HepG2 (cell line): ENCODE data around the gene UBE2O. TPM values are rescaled to one million over a fixed set of nuclear protein-coding genes. Genes with fewer than 3 reads are reported as not detected.
A peak's percentile ranks its signal among the peaks of the same experiment; 100 is the strongest.

Experiments
- AHR ChIP-seq: IDR thresholded peaks from 2 replicates; pipeline ENCODE4 v1.6.1; 2018; ENCODE audit warnings: missing genetic modification reagents, missing compliant biosample characterization
- EP300 ChIP-seq, 3 experiments: sonication (generic) in 1 of 3; formaldehyde crosslinking in 1 of 3; IDR thresholded peaks; 2 replicates each; pipeline versions ENCODE4 v1.5.1 to v1.6.1; 2011 to 2020; ENCODE audit warnings: low read depth in 2 of 3, low read length in 2 of 3, borderline replicate concordance in 1 of 3, improper control_type of control experiment in 1 of 3, mild to moderate bottlenecking in 1 of 3, missing genetic modification reagents in 1 of 3, moderate library complexity in 1 of 3
- FOXJ3 ChIP-seq: sonication (generic); formaldehyde crosslinking; IDR thresholded peaks from 2 replicates; pipeline ENCODE4 v1.4.0; 2020; ENCODE audit warnings: missing genetic modification reagents, mild to moderate bottlenecking, borderline replicate concordance
- FOXP4 ChIP-seq: sonication (generic); formaldehyde crosslinking; IDR thresholded peaks from 2 replicates; pipeline ENCODE4 v1.4.0; 2020; ENCODE audit warnings: missing genetic modification reagents
- HHEX ChIP-seq: IDR thresholded peaks from 2 replicates; pipeline ENCODE4 v1.6.1; 2016; ENCODE audit warnings: control low read depth
- ISL2 ChIP-seq: sonication (generic); formaldehyde crosslinking; IDR thresholded peaks from 2 replicates; pipeline ENCODE4 v1.5.0; 2020; ENCODE audit warnings: missing genetic modification reagents
- LCORL ChIP-seq, 2 experiments: fragments of 450-650 bp in 1 of 2; sonication (generic) in 1 of 2; formaldehyde crosslinking in 1 of 2; IDR thresholded peaks; 2 replicates each; pipeline versions ENCODE4 v1.5.0 to v1.6.1; 2017 to 2020; ENCODE audit warnings: antibody characterized with exemption in 1 of 2, missing genetic modification reagents in 1 of 2
- MAFG ChIP-seq: sonication (generic); formaldehyde crosslinking; IDR thresholded peaks from 2 replicates; pipeline ENCODE4 v1.5.1; 2020; ENCODE audit warnings: mild to moderate bottlenecking, missing genetic modification reagents
- MAZ ChIP-seq, 2 experiments: sonication (generic) in 1 of 2; formaldehyde crosslinking in 1 of 2; IDR thresholded peaks; 2 replicates each; pipeline versions ENCODE4 v1.5.0 to v1.6.1; 2012 to 2020; ENCODE audit warnings: low read depth in 2 of 2, mild to moderate bottlenecking in 2 of 2, borderline replicate concordance in 1 of 2, improper control_type of control experiment in 1 of 2, low read length in 1 of 2, missing genetic modification reagents in 1 of 2, moderate library complexity in 1 of 2
- PCBP1 ChIP-seq: fragments of 200-400 bp; formaldehyde crosslinking; IDR thresholded peaks from 2 replicates; pipeline ENCODE4 v1.6.1; 2017; ENCODE audit warnings: mild to moderate bottlenecking, low read depth, low read length, borderline replicate concordance
- TIGD3 ChIP-seq: sonication (generic); formaldehyde crosslinking; IDR thresholded peaks from 2 replicates; pipeline ENCODE4 v1.5.1; 2020; ENCODE audit warnings: mild to moderate bottlenecking, missing genetic modification reagents, borderline replicate concordance
- USF2 ChIP-seq, 2 experiments: sonication (generic) in 1 of 2; formaldehyde crosslinking in 1 of 2; IDR thresholded peaks; 2 replicates each; pipeline versions ENCODE4 v1.5.1 to v1.6.1; 2011 to 2020; ENCODE audit warnings: borderline replicate concordance in 1 of 2, low read depth in 1 of 2, low read length in 1 of 2, mild to moderate bottlenecking in 1 of 2, missing genetic modification reagents in 1 of 2, moderate library complexity in 1 of 2
- ZBTB26 ChIP-seq: IDR thresholded peaks from 2 replicates; pipeline ENCODE4 v1.6.1; 2016; ENCODE audit warnings: missing compliant biosample characterization, missing genetic modification reagents, borderline replicate concordance
- ZBTB8A ChIP-seq: sonication (generic); formaldehyde crosslinking; IDR thresholded peaks from 2 replicates; pipeline ENCODE4 v1.4.0; 2020; ENCODE audit warnings: mild to moderate bottlenecking, low read depth, missing genetic modification reagents, borderline replicate concordance
- ZFP41 ChIP-seq: sonication (generic); formaldehyde crosslinking; IDR thresholded peaks from 2 replicates; pipeline ENCODE4 v1.4.0; 2020; ENCODE audit warnings: mild to moderate bottlenecking, missing genetic modification reagents, borderline replicate concordance
- ZFP90 ChIP-seq: sonication (generic); formaldehyde crosslinking; IDR thresholded peaks from 2 replicates; pipeline ENCODE4 v1.8.0; 2022; ENCODE audit warnings: missing genetic modification reagents, mild to moderate bottlenecking, inconsistent platforms, borderline replicate concordance
- ZNF263 ChIP-seq: sonication (generic); formaldehyde crosslinking; IDR thresholded peaks from 2 replicates; pipeline ENCODE4 v1.4.0; 2020; ENCODE audit warnings: missing genetic modification reagents
- ZNF382 ChIP-seq: sonication (generic); formaldehyde crosslinking; IDR thresholded peaks from 2 replicates; pipeline ENCODE4 v1.5.0; 2020; ENCODE audit warnings: missing genetic modification reagents, mild to moderate bottlenecking, borderline replicate concordance
- ZNF550 ChIP-seq: sonication (generic); formaldehyde crosslinking; IDR thresholded peaks from 2 replicates; pipeline ENCODE4 v1.4.0; 2020; ENCODE audit warnings: mild to moderate bottlenecking, missing genetic modification reagents, borderline replicate concordance
- ZNF569 ChIP-seq: sonication (generic); formaldehyde crosslinking; IDR thresholded peaks from 2 replicates; pipeline ENCODE4 v1.5.0; 2020; ENCODE audit warnings: mild to moderate bottlenecking, missing genetic modification reagents, moderate library complexity, borderline replicate concordance
- ZNF614 ChIP-seq: IDR thresholded peaks from 2 replicates; pipeline ENCODE4 v1.6.1; 2018; ENCODE audit warnings: missing biosample characterization, missing genetic modification reagents, inconsistent platforms, borderline replicate concordance
- polyA plus RNA-seq, 8 experiments: library from polyadenylated mRNA; depleted of rRNA in 3 of 8; stranded (reverse) in 7 of 8; unstranded in 1 of 8; fragments of >200 nt; fragmentation: Illumina TruSeq in 4 of 8; extraction: Trizol in 4 of 8; gene quantifications; 2 replicates each; pipeline versions ENCODE4 v1.2.1 to v1.2.3, GENCODE V29; 2011 to 2016; ENCODE audit warnings: low read depth in 4 of 8, missing spikeins in 1 of 8, mixed read lengths in 1 of 8; ENCODE audit not compliant: insufficient read depth in 1 of 8
- total RNA-seq, 5 experiments: library from RNA; depleted of rRNA; stranded (reverse); fragments of >200 nt; fragmentation: Illumina TruSeq; extraction: Trizol; gene quantifications; 2 replicates each; pipeline ENCODE4 v1.2.3, GENCODE V29; 2016; ENCODE audit warnings: low read depth in 1 of 5

Gene UBE2O
- total and polyA plus RNA-seq, 2 of the 13 experiments (the other 11 are each of a cell fraction or from before 2014, with no cell fraction given): 21.5 to 23.5 TPM

GRCh38 chr17:76357597-76358158 is 95.3 kb downstream of the UBE2O start (continued):
- TF ChIP-seq ZNF550 (CRISPR knock-in tag): no peak
- no peak for TF ChIP-seq AHR
- TF ChIP-seq PCBP1: no peak
- no peak for TF ChIP-seq LCORL (IDR thresholded peaks at IDR 0.05)
- no peak for TF ChIP-seq LCORL (CRISPR knock-in tag; IDR thresholded peaks at IDR 0.05)
- no peak for TF ChIP-seq ZBTB26 (CRISPR knock-in tag)
- TF ChIP-seq ZFP41 (CRISPR knock-in tag): no peak
- no peak for TF ChIP-seq ZFP90
- no peak for TF ChIP-seq ZBTB8A
- TF ChIP-seq MAFG: no peak
- TF ChIP-seq ISL2 (CRISPR knock-in tag): no peak
- no peak for TF ChIP-seq EP300 (IDR thresholded peaks at IDR 0.05; ENCODE audit: low read depth in 2 of 2, low read length in 2 of 2)
- TF ChIP-seq EP300 (CRISPR knock-in tag; IDR thresholded peaks at IDR 0.05; ENCODE audit: borderline replicate concordance): peak; percentile 13; the same call in 1 of the 2 replicates
- no peak for TF ChIP-seq FOXJ3 (CRISPR knock-in tag)
- TF ChIP-seq ZNF614 (CRISPR knock-in tag): 0 out of 2 replicates have a peak, but pooled peaks have one; percentile 35
- no peak for TF ChIP-seq HHEX (CRISPR knock-in tag)
- no peak for TF ChIP-seq FOXP4 (CRISPR knock-in tag)
- TF ChIP-seq ZNF263 (CRISPR knock-in tag): no peak
- no peak for TF ChIP-seq ZNF569 (CRISPR knock-in tag)
- no peak for TF ChIP-seq ZNF382 (CRISPR knock-in tag)
- TF ChIP-seq MAZ (IDR thresholded peaks at IDR 0.05; ENCODE audit: borderline replicate concordance, low read depth, low read length): no peak
- TF ChIP-seq MAZ (CRISPR knock-in tag; IDR thresholded peaks at IDR 0.05; ENCODE audit: low read depth): no peak
- TF ChIP-seq TIGD3: no peak
- TF ChIP-seq USF2 (IDR thresholded peaks at IDR 0.05; ENCODE audit: low read depth, low read length): no peak
- TF ChIP-seq USF2 (CRISPR knock-in tag; IDR thresholded peaks at IDR 0.05; ENCODE audit: borderline replicate concordance): no peak
